Activated T-cell treated with anti-CD3 and anti-CD28 coated beads, Interleukin-2, amount 50 U/mL, for 48 hours (primary cell): Measurements from ENCODE around the gene FAF1.

Experiments used
- DNase-seq, 2 experiments: peaks; one replicate each; pipeline ENCODE4 v3.0.0-alpha.2; 2020

The FAF1 gene

GRCh38 chr1:50422946-50423669 is 537.0 kb downstream of the FAF1 start, which contains the start of gene DMRTA2:
DMRTA2 (minus strand) TSS chr1:50423443; CDS start chr1:50421536, 1,907 bp downstream.
- DNase-seq, result peak; percentile 46

GRCh38 chr1:50422675-50422945 is 537.5 kb downstream of the FAF1 start:
- DNase-seq, result peak in 1 of 2 experiments; percentile 29

DNA sequence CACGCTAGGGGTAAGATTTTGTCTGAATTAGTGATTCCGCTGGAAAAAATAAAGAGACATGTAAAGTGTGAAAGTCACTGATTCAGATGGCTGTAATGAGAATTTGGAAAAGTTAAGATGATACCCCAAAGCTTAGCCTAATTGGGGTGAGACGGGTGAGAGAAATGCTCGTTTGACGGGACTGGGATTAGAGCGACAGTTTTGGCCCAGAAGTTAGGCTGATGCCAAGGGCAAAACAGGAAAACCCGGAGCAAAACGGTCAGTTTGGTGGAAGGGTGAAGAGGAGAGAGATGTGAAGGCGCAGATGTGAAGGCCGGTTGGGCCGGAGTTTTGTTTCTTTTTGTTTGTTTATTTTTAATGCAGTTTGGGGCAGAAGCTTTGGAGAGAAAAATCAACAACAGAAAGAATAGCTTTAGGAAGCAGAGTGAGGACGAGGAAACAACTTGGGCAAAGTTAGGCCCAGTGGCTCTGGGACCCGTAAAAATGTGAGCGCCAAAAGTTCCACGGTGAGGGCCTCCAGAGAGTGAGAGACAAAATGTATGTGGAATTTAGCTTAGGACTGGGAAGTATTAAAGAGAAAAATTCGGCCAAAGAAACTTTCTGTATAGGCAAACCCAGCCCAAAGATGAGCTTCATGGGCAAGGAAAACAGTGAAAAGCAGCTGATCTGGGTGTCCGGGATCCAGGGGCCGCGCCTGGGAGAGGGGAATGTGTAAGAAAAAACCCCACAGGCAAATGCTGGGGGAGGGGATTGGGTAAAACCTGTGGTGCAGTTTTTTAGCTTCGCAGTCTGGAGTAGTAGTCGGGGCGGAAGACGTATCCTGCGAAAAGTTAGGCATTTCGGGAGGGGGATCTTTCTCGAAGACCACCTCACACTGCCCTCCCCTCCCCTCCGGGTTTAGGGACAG is 538.0 kb downstream of the FAF1 start:
- no peak for DNase-seq

DNA sequence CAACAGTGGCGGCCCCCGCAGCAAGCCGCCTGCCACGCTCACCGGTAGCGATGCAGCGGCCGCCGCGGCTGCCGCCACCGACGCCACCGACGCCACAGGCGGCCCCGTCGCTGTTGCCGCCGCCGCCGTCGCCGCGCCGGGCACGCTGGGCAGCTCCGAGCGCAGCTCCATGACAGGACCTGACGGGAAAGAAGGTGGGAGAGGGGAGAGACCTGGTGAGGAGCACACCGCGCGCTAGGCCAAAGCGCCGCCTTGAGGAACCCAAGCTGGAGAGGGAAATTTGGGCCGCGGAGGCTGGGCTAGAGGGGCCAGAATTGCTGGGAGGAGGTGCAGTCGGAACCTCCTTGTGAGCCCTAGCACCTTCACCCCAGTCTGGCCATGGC is 538.7 kb downstream of the FAF1 start:
- DNase-seq, result no peak

GRCh38 chr1:50420689-50421365 is 539.2 kb downstream of the FAF1 start:
- DNase-seq, result peak; percentile 43 to 62

GRCh38 chr1:50419907-50420677 is 540.0 kb downstream of the FAF1 start:
- DNase-seq, result peak in 1 of 2 experiments; percentile 28

DNA sequence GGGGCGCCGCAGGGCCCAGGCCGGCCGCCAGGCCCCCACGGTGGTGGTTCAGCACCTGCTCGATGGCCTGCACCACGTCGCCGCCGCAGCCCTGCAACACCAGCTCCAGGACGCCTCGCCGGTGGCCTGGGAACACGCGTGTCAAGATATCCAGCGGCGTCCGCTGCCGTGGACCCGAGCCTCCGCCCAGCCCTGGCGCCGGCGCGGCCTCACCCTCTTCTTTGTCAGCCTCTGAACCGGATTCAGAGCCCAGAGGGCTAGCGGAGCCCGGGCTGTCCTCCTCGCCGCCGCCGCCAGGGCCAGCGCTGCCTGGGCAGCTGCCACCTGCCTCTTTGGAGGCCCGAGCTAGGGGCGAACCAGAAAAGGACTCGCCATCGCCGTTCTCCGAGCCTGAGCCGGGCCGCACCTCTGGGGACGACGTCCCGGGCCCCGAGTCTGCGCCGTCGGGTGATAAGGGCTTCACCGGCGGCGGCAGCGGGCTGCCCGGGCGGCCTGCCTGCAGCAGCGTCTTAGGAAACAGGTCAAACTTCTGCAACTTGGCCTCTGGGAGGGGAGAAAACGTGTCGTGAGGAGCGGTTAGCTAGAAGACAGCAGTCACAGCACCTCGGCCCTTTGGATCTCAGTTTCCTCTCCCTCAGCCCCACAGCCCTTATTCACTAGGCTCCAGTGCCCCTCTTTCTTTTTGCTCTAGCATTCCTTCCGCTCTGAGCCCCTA is 540.7 kb downstream of the FAF1 start:
- DNase-seq, result peak; percentile 34 to 38

- peak in 1 of 2 experiments; percentile 39 for DNase-seq
Measured at GRCh38 chr1:50418600-50419109, 541.4 kb downstream of the FAF1 start.

DNA sequence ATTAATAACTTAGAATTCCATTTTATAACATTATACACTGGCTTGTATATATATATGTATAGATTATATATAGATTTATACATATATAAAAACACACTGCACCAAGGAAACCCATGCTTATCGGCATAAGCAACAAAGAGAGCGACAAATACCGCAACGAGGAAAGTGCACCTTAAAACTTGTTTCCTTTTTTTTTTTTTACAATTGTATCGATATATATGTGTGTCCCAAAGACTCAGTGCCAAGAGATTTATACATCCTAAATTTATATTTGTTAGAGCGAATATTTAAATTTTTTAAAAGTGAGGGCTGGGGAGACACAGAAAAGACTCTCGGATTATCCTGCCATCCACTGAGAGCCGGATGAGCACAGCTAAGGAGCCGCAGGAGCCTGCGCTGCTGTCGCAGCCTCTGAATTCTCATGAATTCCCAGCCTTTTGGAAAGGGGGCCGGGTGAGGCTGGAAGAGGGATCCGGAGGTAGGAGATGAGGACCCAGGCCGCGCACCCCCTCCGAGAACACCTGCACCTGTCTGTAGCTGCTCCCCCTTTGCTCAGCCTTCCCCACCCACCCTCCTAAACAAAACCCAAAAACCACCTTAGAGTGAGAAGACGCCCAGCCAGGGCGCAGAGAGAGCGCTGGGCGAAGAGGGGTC is 542.0 kb downstream of the FAF1 start:
- DNase-seq, result no peak

GRCh38 chr1:50417507-50417906 is 542.6 kb downstream of the FAF1 start:
- DNase-seq, result peak in 1 of 2 experiments; percentile 30

- peak in 1 of 2 experiments; percentile 25 for DNase-seq
Measured at GRCh38 chr1:50416553-50417453, 543.3 kb downstream of the FAF1 start.

- DNase-seq, result no peak
Measured at GRCh38 chr1:50416150-50416527, 543.9 kb downstream of the FAF1 start.

- no peak for DNase-seq
Measured at GRCh38 chr1:50415235-50416149, 544.6 kb downstream of the FAF1 start.

- DNase-seq, result no peak
Measured at GRCh38 chr1:50414853-50415234, 545.2 kb downstream of the FAF1 start.

DNA sequence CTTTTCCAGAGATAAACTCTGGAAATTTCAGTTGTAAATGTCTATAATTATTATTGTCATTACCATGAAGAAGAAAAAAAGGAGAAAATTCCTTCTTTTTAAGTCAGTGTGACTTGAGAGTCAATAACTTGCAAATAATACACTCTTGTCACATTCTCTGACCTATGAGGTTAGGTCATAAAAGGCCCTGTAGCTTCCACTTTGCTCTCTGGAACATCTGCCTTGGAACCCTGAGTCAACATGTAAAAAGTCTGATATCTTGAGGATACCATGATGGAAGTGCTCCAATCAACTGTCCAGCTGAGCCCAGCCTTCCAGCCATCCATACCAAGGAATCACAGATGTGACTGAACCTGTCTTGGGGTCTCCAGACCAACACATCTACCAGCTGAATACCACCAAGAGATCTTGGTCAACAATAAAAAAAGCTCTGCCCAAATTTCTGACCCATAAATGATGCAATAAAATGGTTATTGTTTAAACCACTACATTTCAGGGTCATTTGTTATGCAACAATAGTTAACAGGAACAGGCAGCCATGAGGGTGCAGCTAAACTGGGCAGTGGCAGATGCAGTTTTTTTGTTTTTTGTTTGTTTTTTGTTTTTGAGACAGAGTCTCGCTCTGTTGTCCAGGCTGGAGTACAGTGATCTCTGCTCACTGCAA is 547.1 kb downstream of the FAF1 start:
- no peak for DNase-seq

DNA sequence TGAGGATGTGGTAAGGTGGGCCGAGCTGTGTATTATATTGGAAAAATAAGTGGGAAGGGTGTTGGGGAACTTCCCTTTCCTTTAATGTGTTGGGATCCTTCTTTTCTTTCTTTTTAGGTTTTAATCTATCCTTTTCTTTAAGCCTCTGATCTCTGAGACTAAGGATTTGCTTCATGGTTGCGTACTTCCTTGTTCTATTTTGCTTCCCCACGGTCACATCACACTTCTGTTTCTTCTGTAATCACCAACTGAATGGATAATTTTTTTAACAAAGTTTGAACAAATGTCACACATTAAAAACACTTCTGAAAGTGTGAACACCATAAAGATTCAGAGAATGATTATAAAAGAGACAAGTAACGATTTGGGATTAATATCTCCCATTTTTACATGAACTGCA is 554.3 kb downstream of the FAF1 start:
- no peak for DNase-seq

DNA sequence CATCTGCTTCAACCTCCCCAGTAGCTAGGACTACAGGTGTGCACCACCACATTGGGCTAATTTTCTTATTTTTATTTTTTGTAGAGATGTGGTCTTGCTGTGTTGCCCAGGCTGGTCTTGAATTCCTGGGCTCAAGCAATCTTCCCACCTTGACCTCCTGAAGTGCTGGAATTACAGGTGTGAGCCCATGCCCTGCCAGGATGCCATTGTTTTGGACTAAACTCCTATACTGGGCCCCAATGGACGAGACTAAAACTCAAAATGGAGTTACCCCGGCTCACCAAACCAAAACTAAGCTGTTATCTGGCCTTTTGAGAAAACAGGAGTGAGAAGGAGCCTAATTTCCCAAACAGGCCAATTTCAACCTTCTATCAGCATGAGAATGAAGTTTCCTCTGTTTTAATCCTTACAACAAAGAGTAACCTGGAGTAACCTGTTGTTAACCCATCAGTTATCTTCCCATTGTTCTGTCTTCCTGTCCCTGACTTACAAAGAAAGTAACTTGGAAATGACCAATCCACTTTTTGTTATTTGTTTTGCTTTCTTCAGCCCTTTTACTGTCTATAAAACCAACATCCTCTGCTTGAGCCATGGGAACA is 566.4 kb downstream of the FAF1 start:
- DNase-seq, result no peak
